GM12878 (cell line): Measurements from ENCODE around the gene MORC4. TPM values are rescaled to one million over a fixed set of nuclear protein-coding genes. Genes with fewer than 3 reads are reported as not detected.

Source experiments
- ATAC-seq: fragments of 200-7000 bp; cut with Tn5 transposase; 3 replicates; pipeline ENCODE4 v1.9.1; 2020; ENCODE audit warnings: mild to moderate bottlenecking, moderate library complexity
- BruUV-seq: library from RNA; stranded (reverse); fragments of 400-500 nt; replicated peaks from 2 replicates; lab custom pipeline; 2021; lab: Mats Ljungman, UMichigan
- CTCF ChIA-PET: fragments of 300-600 bp; sonication (Branson Sonifier 250); formaldehyde crosslinking; extraction: SDS; loops from one replicate; lab custom pipeline; 2021; ENCODE audit warnings: inconsistent platforms; lab: Yijun Ruan, JAX
- POLR2A ChIA-PET: fragments of 350-600 bp; formaldehyde crosslinking; extraction: SDS; loops from one replicate; lab custom pipeline; 2021; ENCODE audit warnings: inconsistent platforms; lab: Charles Lee
- RAD21 ChIA-PET: fragments of 300-600 bp; sonication (Branson Sonifier 250); formaldehyde crosslinking; loops from one replicate; lab custom pipeline; 2023; ENCODE audit warnings: antibody characterized with exemption; ENCODE audit not compliant: unreplicated experiment; lab: Charles Lee
- SMC1A ChIA-PET: fragments of 300-600 bp; sonication (Branson Sonifier 250); formaldehyde crosslinking; loops from one replicate; lab custom pipeline; 2023; ENCODE audit not compliant: unreplicated experiment, uncharacterized antibody; lab: Charles Lee
- DNase-seq: peaks from one replicate; pipeline ENCODE4 v3.0.0-alpha.2; 2011; ENCODE audit warnings: low read depth, low spot score
- FAIRE-seq: peaks from 3 replicates; lab custom pipeline; 2011; peaks lifted over from hg19 to GRCh38; lab: Jason Lieb, UNC
- H2AFZ ChIP-seq: 2 replicates; pipeline ENCODE4 v1.6.0; 2011; ENCODE audit warnings: low read depth, low read length, control low read depth; ENCODE audit not compliant: control insufficient read depth
- H3K27ac ChIP-seq: 2 replicates; pipeline ENCODE4 v1.5.1; 2011; ENCODE audit warnings: control low read depth; ENCODE audit not compliant: control insufficient read depth, insufficient read depth
- H3K27me3 ChIP-seq, 2 experiments: replicated peaks in 1 of 2; 2 replicates each; pipeline versions ENCODE4 v1.6.0 to v1.6.1; 2011; ENCODE audit warnings: low read length in 1 of 2; ENCODE audit not compliant: control insufficient read depth in 2 of 2, insufficient read depth in 2 of 2
- H3K36me3 ChIP-seq, 2 experiments: 2 replicates each; pipeline ENCODE4 v1.5.1; 2011; ENCODE audit warnings: low read length in 1 of 2; ENCODE audit not compliant: control insufficient read depth in 2 of 2, insufficient read depth in 2 of 2
- H3K4me1 ChIP-seq: 2 replicates; pipeline ENCODE4 v1.6.1; 2011; ENCODE audit warnings: mild to moderate bottlenecking, low read length, moderate library complexity, mixed read lengths; ENCODE audit not compliant: control insufficient read depth, insufficient read depth
- H3K4me2 ChIP-seq: 2 replicates; pipeline ENCODE4 v1.6.0; 2011; ENCODE audit warnings: control low read depth; ENCODE audit not compliant: control insufficient read depth, insufficient read depth
- H3K4me3 ChIP-seq: fragments of 200-600 bp; sonication (generic); 2 replicates; pipeline ENCODE4 v1.5.1; 2016
- H3K79me2 ChIP-seq: 2 replicates; pipeline ENCODE4 v1.6.0; 2011; ENCODE audit warnings: low read length; ENCODE audit not compliant: control insufficient read depth, insufficient read depth
- H3K9ac ChIP-seq: 2 replicates; pipeline ENCODE4 v1.8.0; 2011; ENCODE audit warnings: low read length, control low read depth, mixed read lengths; ENCODE audit not compliant: control insufficient read depth, insufficient read depth
- H3K9me3 ChIP-seq: replicated peaks from 3 replicates; pipeline ENCODE4 v1.5.1; 2011; ENCODE audit warnings: mild to moderate bottlenecking, low read length; ENCODE audit not compliant: control insufficient read depth, insufficient read depth
- H4K20me1 ChIP-seq: 2 replicates; pipeline ENCODE4 v1.6.0; 2011; ENCODE audit not compliant: control insufficient read depth, insufficient read depth
- CHD2 ChIP-seq: IDR thresholded peaks from 2 replicates; pipeline ENCODE4 v1.6.1; 2011; ENCODE audit warnings: low read depth, low read length, improper control_type of control experiment, borderline replicate concordance
- HCFC1 ChIP-seq: fragments of 150-350 bp; IDR thresholded peaks from 2 replicates; pipeline ENCODE4 v1.6.1; 2014; ENCODE audit warnings: low read length
- IRF3 ChIP-seq: fragments of 450-650 bp; IDR thresholded peaks from 2 replicates; pipeline ENCODE4 v1.6.1; 2014; ENCODE audit warnings: mild to moderate bottlenecking
- NFXL1 ChIP-seq: fragments of 450-650 bp; IDR thresholded peaks from 2 replicates; pipeline ENCODE4 v1.6.1; 2017; ENCODE audit warnings: antibody characterized with exemption, mild to moderate bottlenecking, borderline replicate concordance
- NKRF ChIP-seq: fragments of 450-650 bp; conservative IDR thresholded peaks from 2 replicates; pipeline ENCODE4 v1.6.1; 2017; ENCODE audit warnings: mild to moderate bottlenecking, moderate library complexity
- SUPT20H ChIP-seq: IDR thresholded peaks from 2 replicates; pipeline ENCODE4 v1.6.1; 2011; ENCODE audit warnings: low read depth, mild to moderate bottlenecking, low read length, moderate library complexity, borderline replicate concordance; ENCODE audit not compliant: control insufficient read depth
- WRNIP1 ChIP-seq: IDR thresholded peaks from 2 replicates; pipeline ENCODE4 v1.6.1; 2011; ENCODE audit warnings: low read depth, low read length, improper control_type of control experiment, borderline replicate concordance
- ZNF217 ChIP-seq: fragments of 450-650 bp; IDR thresholded peaks from 2 replicates; pipeline ENCODE4 v1.6.1; 2017; ENCODE audit warnings: antibody characterized with exemption, mild to moderate bottlenecking
- ZNF384 ChIP-seq: IDR thresholded peaks from 2 replicates; pipeline ENCODE4 v1.6.1; 2012; ENCODE audit warnings: low read depth, mild to moderate bottlenecking, low read length, improper control_type of control experiment, borderline replicate concordance
- WGBS: methylation state at CpG from one replicate; pipeline ENCODE4 v1.1.6; 2016; ENCODE audit warnings: low lambda C conversion rate; ENCODE audit not compliant: insufficient replicate concordance, insufficient coverage; ENCODE audit errors: missing lambda C conversion rate; 5-methylcytosine and 5-hydroxymethylcytosine counted together
- in situ Hi-C: fragments of 300-500 bp; cut with MboI; formaldehyde crosslinking; loops from 9 replicates; pipeline ENCODE4 v1.14.3; 2018; ENCODE audit warnings: mixed read lengths
- intact Hi-C: fragments of 100-400 bp; cut with micrococcal nuclease; formaldehyde crosslinking; loops from one replicate; pipeline ENCODE4 v1.14.2; 2022; ENCODE audit not compliant: unreplicated experiment
- polyA plus RNA-seq, 11 experiments: library from polyadenylated mRNA; depleted of rRNA in 4 of 11; unstranded in 6 of 11; stranded (reverse) in 5 of 11; fragments of >200 nt; fragmentation: Nextera tagmentation in 4 of 11; fragmentation: Illumina TruSeq in 1 of 11; extraction: Ambion mirVana in 4 of 11; extraction: Trizol in 1 of 11; gene quantifications; 1 replicate in 1 of 11; 2 replicates in 10 of 11; pipeline versions ENCODE4 v1.2.1 to v1.2.3, GENCODE V29; 2011 to 2016; ENCODE audit warnings: inconsistent platforms in 2 of 11, missing spikeins in 2 of 11, low read depth in 1 of 11
- total RNA-seq, 4 experiments: library from RNA; depleted of rRNA in 3 of 4; stranded (reverse); fragments of >200 nt in 3 of 4; fragmentation: Illumina TruSeq in 1 of 4; extraction: Trizol in 1 of 4; gene quantifications; 2 replicates each; pipeline versions ENCODE4 v1.2.1 to v1.2.3, GENCODE V29; 2013 to 2021

The MORC4 gene
- total and polyA plus RNA-seq, 10 of the 15 experiments (the other 5 are each of a cell fraction or from before 2014, with no cell fraction given): 0.03 to 0.65 (median 0.26) TPM

GRCh38 chrX:106919932-106920452 is 80.0 kb downstream of the MORC4 start, which contains the start of gene CLDN2:
Gene CLDN2 (plus strand): TSS chrX:106920402. CDS start chrX:106928229, 7,827 bp downstream.
- Histone ChIP-seq H3K4me3 (no peak within 1 kb of the TSS), H3K27me3 (0 out of 4 replicates have a peak, but pooled peaks cover 0 to 3% of the 10 kb centered on the region in 2 experiments), H3K27ac (no peak within 1 kb of the TSS), H3K4me1 (no peaks in the 10 kb centered on the region), H3K9me3 (no peaks in the 10 kb centered on the region), H3K36me3 (no peaks in the 10 kb centered on the region), H3K79me2 (no peaks in the 10 kb centered on the region), H3K4me2 (no peak within 1 kb of the TSS), H4K20me1 (no peaks in the 10 kb centered on the region), H2AFZ (no peak within 1 kb of the TSS), H3K9ac (no peak within 1 kb of the TSS)
- no TSS peak for BruUV-seq
- FAIRE-seq: no peak
- CTCF ChIA-PET: no interaction called here
- no peak for ATAC-seq
- intact Hi-C loops (no loop called here), in situ Hi-C loops (no loop called here)
- WGBS: 0% methylated on average over 2 of the region's 2 CpGs
- TF ChIP-seq ZNF217 (no peak), CHD2 (no peak), NFXL1 (no peak), HCFC1 (no peak), IRF3 (no peak), ZNF384 (no peak), SUPT20H (no peak), NKRF (no peak), WRNIP1 (no peak)
- POLR2A ChIA-PET: no interaction called here
- RAD21 ChIA-PET: no interaction called here
- DNase-seq: no peak
- SMC1A ChIA-PET: no interaction called here
